ENCODE data around the gene PID1. TPM values are rescaled to one million over a fixed set of nuclear protein-coding genes. Genes with fewer than 3 reads are reported as not detected.

The PID1 gene
- polyA plus RNA-seq, 3 donors = 61.8 to 117 (median 62.3) TPM

GRCh38 chr2:229314117-229314516 is 43.0 kb upstream of the PID1 start:
- intact Hi-C loops (cut with micrococcal nuclease) = loop anchor here (2.0 to 5.0 kb wide), 2 partner anchors 17 to 103 kb away; no protein-coding TSS in a partner anchor
- peak overlapping the region; percentile 72 for H3K9ac ChIP-seq (ENCODE audit: insufficient read depth, low read length, poor library complexity, severe bottlenecking)
- no peak overlapping the region for H2AFZ ChIP-seq (ENCODE audit: insufficient read depth, low read depth, low read length, poor library complexity, severe bottlenecking)
- H3K9me3 ChIP-seq (replicated peaks in 1 of 2; ENCODE audit: control insufficient read depth in 1 of 2, insufficient read depth in 1 of 2, low read length in 2 of 2) = no peaks in the 10 kb centered on the region
- H3K36me3 Mint-ChIP-seq = peaks cover 0 to 2% of the 10 kb centered on the region in 2 donors
- peak; percentile 52 to 78 (median 64) for DNase-seq
- peaks cover 0 to 10% (median 2%) of the 10 kb centered on the region in 7 donors for H3K9me3 Mint-ChIP-seq
- no peak overlapping the region for H3K4me3 Mint-ChIP-seq
- H3K27ac Mint-ChIP-seq = no peak overlapping the region
- peak overlapping the region; percentile 86 to 98 for H3K27ac ChIP-seq (ENCODE audit: low read depth in 1 of 2, low read length in 2 of 2)
- WGBS (ENCODE audit: insufficient coverage) = 78% methylated on average over 4 of the region's 5 CpGs
- H3K79me2 ChIP-seq (ENCODE audit: insufficient read depth, low read length) = no peaks in the 10 kb centered on the region
- H3K4me2 ChIP-seq (replicated peaks; ENCODE audit: extremely low read depth, low read length, poor library complexity, severe bottlenecking) = no peak overlapping the region
- H3K4me1 Mint-ChIP-seq = peaks cover 12% of the 10 kb centered on the region
- no peaks in the 10 kb centered on the region for H3K36me3 ChIP-seq (replicated peaks in 1 of 2; ENCODE audit: control insufficient read depth in 1 of 2, insufficient read depth in 2 of 2, low read length in 2 of 2)
- H3K27me3 ChIP-seq (ENCODE audit: control insufficient read depth in 2 of 2, insufficient read depth in 2 of 2, low read length in 2 of 2) = no peaks in the 10 kb centered on the region
- no peak overlapping the region for H3K4me3 ChIP-seq (replicated peaks in 1 of 3; ENCODE audit: low read depth in 2 of 3, low read length in 3 of 3)
- no peaks in the 10 kb centered on the region for H3K27me3 Mint-ChIP-seq (ENCODE audit: low read depth in 3 of 3)
- TF ChIP-seq CTCF (IDR thresholded peaks at IDR 0.05) = no peak
- no peaks in the 10 kb centered on the region for H4K20me1 ChIP-seq (ENCODE audit: insufficient read depth, low read length)
- peaks cover 57 to 74% of the 10 kb centered on the region in 2 donors for H3K4me1 ChIP-seq (ENCODE audit: control insufficient read depth in 1 of 2, insufficient read depth in 2 of 2, low read length in 2 of 2)

GRCh38 chr2:229313591-229313990 is 42.5 kb upstream of the PID1 start:
- Histone ChIP-seq H3K4me1 (ENCODE audit: control insufficient read depth in 1 of 2, insufficient read depth in 2 of 2, low read length in 2 of 2) (peaks cover 56 to 70% of the 10 kb centered on the region in 2 donors), H3K27me3 (ENCODE audit: control insufficient read depth in 2 of 2, insufficient read depth in 2 of 2, low read length in 2 of 2) (no peaks in the 10 kb centered on the region), H3K9ac (ENCODE audit: insufficient read depth, low read length, poor library complexity, severe bottlenecking) (peak overlapping the region; percentile 72), H3K36me3 (replicated peaks in 1 of 2; ENCODE audit: control insufficient read depth in 1 of 2, insufficient read depth in 2 of 2, low read length in 2 of 2) (no peaks in the 10 kb centered on the region), H3K79me2 (ENCODE audit: insufficient read depth, low read length) (no peaks in the 10 kb centered on the region), H3K9me3 (replicated peaks in 1 of 2; ENCODE audit: control insufficient read depth in 1 of 2, insufficient read depth in 1 of 2, low read length in 2 of 2) (no peaks in the 10 kb centered on the region), H3K4me2 (replicated peaks; ENCODE audit: extremely low read depth, low read length, poor library complexity, severe bottlenecking) (no peak overlapping the region), H4K20me1 (ENCODE audit: insufficient read depth, low read length) (no peaks in the 10 kb centered on the region), H3K4me3 (replicated peaks in 1 of 3; ENCODE audit: low read depth in 2 of 3, low read length in 3 of 3) (no peak overlapping the region), H3K27ac (ENCODE audit: low read depth in 1 of 2, low read length in 2 of 2) (peak overlapping the region; percentile 86 to 98), H2AFZ (ENCODE audit: insufficient read depth, low read depth, low read length, poor library complexity, severe bottlenecking) (no peak overlapping the region)
- DNase-seq = peak; percentile 92 to 99 (median 96)
- Mint-ChIP-seq H3K4me3 (no peak overlapping the region), H3K27me3 (ENCODE audit: low read depth in 3 of 3) (no peaks in the 10 kb centered on the region), H3K9me3 (peaks cover 0 to 11% (median 2%) of the 10 kb centered on the region in 7 donors), H3K36me3 (peaks cover 0 to 2% of the 10 kb centered on the region in 2 donors), H3K27ac (no peak overlapping the region), H3K4me1 (peaks cover 13% of the 10 kb centered on the region)
- intact Hi-C loops (cut with micrococcal nuclease) = loop anchor here in 1 of 2 donors (5.0 kb wide), 1 partner anchor 104 kb away; no protein-coding TSS in a partner anchor
- no peak for TF ChIP-seq CTCF (IDR thresholded peaks at IDR 0.05)
- no CpG with 5 or more reads among the region's 3 CpGs for WGBS (ENCODE audit: insufficient coverage)
